ENCODE results near the gene HOXD8. TPM values are rescaled to one million over a fixed set of nuclear protein-coding genes. Genes with fewer than 3 reads are reported as not detected.

Gene HOXD8
- polyA plus RNA-seq, 1 of the 3 experiments (the other 2 are of a cell fraction), result 6.4 TPM

DNA sequence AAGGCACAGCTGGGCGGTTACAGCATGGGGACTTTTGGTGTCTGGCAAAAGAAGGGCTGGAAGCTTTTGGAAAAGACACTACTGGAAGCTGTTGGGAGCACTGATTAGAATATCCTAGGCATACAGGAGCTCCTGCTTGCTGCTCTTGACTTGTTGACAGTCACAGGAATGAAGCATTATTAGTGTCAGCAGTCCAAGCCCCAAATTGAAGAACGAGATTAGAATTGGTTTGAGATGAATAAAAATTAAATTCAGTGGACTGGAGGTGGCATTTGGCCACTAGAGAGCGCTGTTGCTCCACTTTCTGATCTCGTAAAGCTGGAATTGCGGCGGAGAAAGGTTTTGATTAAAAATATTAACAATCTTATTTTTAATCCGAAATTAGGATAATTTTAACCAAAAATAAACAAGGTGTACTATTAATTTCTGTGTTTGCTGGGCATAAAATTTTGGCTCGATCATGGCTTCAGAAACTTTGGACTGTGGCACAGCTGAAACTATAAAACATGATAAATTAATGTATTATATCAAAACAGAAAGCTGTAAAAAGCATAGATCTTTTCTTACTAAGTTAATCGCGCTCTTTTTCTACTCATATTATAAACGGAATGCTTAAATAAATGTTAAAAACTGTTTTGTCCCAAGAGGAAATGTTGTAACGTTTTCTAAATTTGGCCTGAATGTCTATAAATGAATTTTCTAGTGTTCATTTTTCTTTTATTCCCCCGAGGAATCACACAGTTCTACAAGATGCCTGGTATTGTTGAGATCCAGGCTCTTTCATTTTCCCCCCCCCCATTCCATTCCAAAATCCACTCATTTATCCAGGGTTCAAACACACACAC, 2.4 kb upstream of the HOXD8 start:
- peaks cover 11% of the 10 kb centered on the region for H3F3A ChIP-seq (replicated peaks; ENCODE audit: insufficient read depth)
- H3K79me2 ChIP-seq (ENCODE audit: insufficient read depth), result peaks cover 10% of the 10 kb centered on the region
- H2AFZ ChIP-seq (ENCODE audit: low read depth), result 0 out of 2 replicates have a peak overlapping the region, but pooled peaks have one; percentile 2
- H3K4me3 ChIP-seq (ENCODE audit: low read depth in 2 of 2, low read length in 1 of 2), result peak overlapping the region; percentile 19 to 25; a peak in 1 of 4 replicates
- 17% methylated on average over 13 of the region's 13 CpGs for WGBS (ENCODE audit: low lambda C conversion rate)
- no peaks in the 10 kb centered on the region; the same call in 1 of the 2 replicates for H3K27me3 ChIP-seq (ENCODE audit: insufficient read depth)
- TF ChIP-seq TEAD4 (IDR thresholded peaks at IDR 0.05; ENCODE audit: borderline replicate concordance, insufficient read depth) (no peak), RXRA (IDR thresholded peaks at IDR 0.05; ENCODE audit: borderline replicate concordance, low read depth) (no peak), MXI1 (IDR thresholded peaks at IDR 0.05; ENCODE audit: low read depth, low read length) (no peak), FOXM1 (IDR thresholded peaks at IDR 0.05; ENCODE audit: low read depth) (no peak), RFX5 (IDR thresholded peaks at IDR 0.05; ENCODE audit: low read length) (no peak), FOSL2 (IDR thresholded peaks at IDR 0.05; ENCODE audit: borderline replicate concordance, low read depth) (no peak), NFIC (IDR thresholded peaks at IDR 0.05; ENCODE audit: borderline replicate concordance) (no peak), RCOR1 (IDR thresholded peaks at IDR 0.05; ENCODE audit: low read length) (0 out of 2 replicates have a peak, but pooled peaks have one; percentile 7), EP300 (IDR thresholded peaks at IDR 0.05; ENCODE audit: borderline replicate concordance in 1 of 2, low read depth in 1 of 2, low read length in 1 of 2) (no peak; a peak in 1 of 4 replicates), RAD21 (IDR thresholded peaks at IDR 0.05; ENCODE audit: low read length) (peak; percentile 94), USF2 (IDR thresholded peaks at IDR 0.05; ENCODE audit: borderline replicate concordance, low read depth, low read length) (no peak), SMC3 (IDR thresholded peaks at IDR 0.05; ENCODE audit: low read depth, low read length) (peak; percentile 72), POLR2AphosphoS5 (IDR thresholded peaks at IDR 0.05; ENCODE audit: low read depth, low read length) (no peak), TCF12 (IDR thresholded peaks at IDR 0.05) (0 out of 2 replicates have a peak, but pooled peaks have one; percentile 8), FOXJ3 (CRISPR knock-in tag; IDR thresholded peaks at IDR 0.05) (no peak), JUND (IDR thresholded peaks at IDR 0.05) (no peak), CTCF (IDR thresholded peaks at IDR 0.05) (peak; percentile 97), MAX (IDR thresholded peaks at IDR 0.05; ENCODE audit: low read depth) (no peak), ELF1 (IDR thresholded peaks at IDR 0.05) (no peak), TAF1 (IDR thresholded peaks at IDR 0.05; ENCODE audit: borderline replicate concordance, low read depth, low read length) (no peak)
- TF ChIP-seq, protein P1, sequence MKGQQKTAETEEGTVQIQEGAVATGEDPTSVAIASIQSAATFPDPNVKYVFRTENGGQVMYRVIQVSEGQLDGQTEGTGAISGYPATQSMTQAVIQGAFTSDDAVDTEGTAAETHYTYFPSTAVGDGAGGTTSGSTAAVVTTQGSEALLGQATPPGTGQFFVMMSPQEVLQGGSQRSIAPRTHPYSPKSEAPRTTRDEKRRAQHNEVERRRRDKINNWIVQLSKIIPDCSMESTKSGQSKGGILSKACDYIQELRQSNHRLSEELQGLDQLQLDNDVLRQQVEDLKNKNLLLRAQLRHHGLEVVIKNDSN (IDR thresholded peaks at IDR 0.05; ENCODE audit: borderline replicate concordance, low read depth), result no peak
- H4K20me1 ChIP-seq (ENCODE audit: insufficient read depth), result no peaks in the 10 kb centered on the region
- POLR2A ChIA-PET, result interaction anchor here (0.7 to 1.3 kb wide), 6 partner anchors 9 to 1022 kb away, joined by 3 to 6 read pairs (median 4); no protein-coding TSS in a partner anchor
- CTCF ChIA-PET, result interaction anchor here (0.6 to 26.1 kb wide), 71 partner anchors 13 to 1780 kb away, joined by 3 to 1047 read pairs (median 5); partner anchors contain the start of gene HOXD10
- no peaks in the 10 kb centered on the region for H3K9me3 ChIP-seq
- no peak overlapping the region; a peak in 1 of 4 replicates for H3K27ac ChIP-seq (ENCODE audit: low read depth in 2 of 2, low read length in 1 of 2)
- peaks cover 4 to 20% of the 10 kb centered on the region in 2 experiments; a peak in 3 of 4 replicates for H3K4me1 ChIP-seq (ENCODE audit: control insufficient read depth in 1 of 2, insufficient read depth in 2 of 2, low read depth in 1 of 2, low read length in 1 of 2)
- 0 out of 2 replicates have a peak overlapping the region, but pooled peaks have one; percentile 37 for H3K4me2 ChIP-seq
- H3K9ac ChIP-seq, result no peak overlapping the region
- no peaks in the 10 kb centered on the region for H3K36me3 ChIP-seq (replicated peaks in 1 of 2; ENCODE audit: control insufficient read depth in 1 of 2, insufficient read depth in 2 of 2, low read length in 1 of 2)
- H3K9me2 ChIP-seq, result no peaks in the 10 kb centered on the region
- DNase-seq, result peak; percentile 63

All from SK-N-SH (cell line).